GM21381 (cell line): ENCODE results near the gene PLCH1.

Source experiments
- ATAC-seq: cut with Tn5 transposase; IDR thresholded peaks from one replicate; pipeline ENCODE4 v1.9.1; 2021; ENCODE audit warnings: mild to moderate bottlenecking, moderate library complexity; ENCODE audit not compliant: unreplicated experiment

PLCH1 gene

GRCh38 chr3:155356594-155357370 lies 388.1 kb downstream of the PLCH1 start:
- ATAC-seq = no peak

DNA sequence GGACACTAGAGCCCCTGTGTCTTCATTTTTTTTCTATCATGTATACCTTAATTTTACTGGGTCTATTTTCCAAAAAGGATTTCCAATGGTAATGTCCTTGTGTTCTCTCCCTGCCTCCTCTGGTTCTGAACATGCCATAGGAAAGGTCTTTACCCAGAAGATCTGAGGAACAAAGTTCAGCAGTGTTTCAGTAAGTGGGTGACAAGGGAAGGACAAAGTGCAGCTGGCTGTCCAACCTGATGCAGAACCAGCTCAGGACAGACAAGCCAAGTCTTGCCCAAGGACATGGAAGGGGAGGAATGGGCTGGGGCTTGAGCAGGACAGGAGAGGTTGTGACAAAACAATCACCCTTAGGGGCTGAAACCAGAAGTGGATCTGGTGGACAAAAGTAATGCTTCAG lies 390.2 kb downstream of the PLCH1 start:
- no peak for ATAC-seq

DNA sequence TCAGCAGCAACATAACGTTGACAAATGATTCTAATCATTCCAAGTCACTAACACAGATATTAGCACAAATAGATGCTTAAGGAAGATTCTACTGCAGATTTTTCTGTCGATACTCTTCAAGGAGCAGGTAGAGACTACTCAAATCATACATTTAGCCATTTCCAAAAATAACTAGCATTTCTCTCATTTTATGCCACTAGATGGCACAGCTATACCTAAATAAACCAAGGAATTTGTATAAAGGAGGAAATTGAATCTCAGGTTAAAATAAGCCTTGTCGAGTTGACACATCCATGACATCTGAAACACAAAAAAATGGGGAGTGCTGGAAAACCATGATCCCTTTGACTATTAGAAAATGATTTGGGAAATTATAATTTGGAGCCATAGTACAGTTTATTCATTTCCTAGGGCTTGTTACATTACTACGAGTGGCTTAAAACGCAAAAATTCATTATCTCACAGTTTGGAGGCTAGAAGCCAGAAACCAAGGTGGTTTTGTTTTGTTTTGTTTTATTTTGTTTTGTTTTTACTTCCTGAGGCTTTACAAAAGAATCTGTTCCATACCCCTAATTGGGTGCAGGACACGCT lies 391.9 kb downstream of the PLCH1 start:
- ATAC-seq = no peak

DNA sequence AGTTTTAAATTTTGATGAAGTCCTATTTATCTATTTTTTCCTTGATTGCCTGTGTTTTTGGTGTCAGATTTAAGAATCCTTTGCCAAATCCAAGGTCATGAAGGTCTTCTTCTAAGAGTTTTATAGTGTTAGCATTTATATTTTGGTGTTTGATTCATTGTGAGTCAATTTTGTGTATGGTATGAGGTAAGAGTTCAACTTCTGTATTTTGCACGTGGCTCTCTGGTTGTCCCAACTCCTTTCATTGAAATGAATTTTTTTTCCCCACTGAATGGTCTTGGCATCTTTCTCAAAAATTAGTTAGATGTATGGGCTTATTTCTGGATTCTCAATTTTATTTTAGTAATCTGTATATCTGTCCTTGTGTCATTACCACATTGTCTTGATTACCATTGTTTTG lies 394.3 kb downstream of the PLCH1 start:
- ATAC-seq = no peak

DNA sequence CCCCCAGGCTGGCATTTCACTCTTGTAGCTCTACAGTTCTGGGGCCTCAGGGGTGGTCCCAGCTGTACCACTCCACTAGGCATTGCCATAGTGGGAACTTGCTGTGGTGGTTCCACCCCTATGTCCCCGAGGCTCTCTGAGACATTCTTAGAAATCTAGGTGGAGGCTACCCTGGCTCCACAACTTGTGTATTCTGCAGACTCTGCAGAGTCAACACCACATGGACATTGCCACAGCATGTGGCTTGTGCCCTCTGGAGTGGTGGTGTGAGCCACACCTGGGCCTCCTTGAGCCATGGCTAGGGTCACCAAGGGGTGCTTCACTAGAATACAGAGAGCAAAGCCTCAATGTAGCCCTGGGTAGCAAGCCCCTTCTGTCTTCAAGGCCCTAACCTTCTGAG lies 397.0 kb downstream of the PLCH1 start:
- no peak for ATAC-seq

DNA sequence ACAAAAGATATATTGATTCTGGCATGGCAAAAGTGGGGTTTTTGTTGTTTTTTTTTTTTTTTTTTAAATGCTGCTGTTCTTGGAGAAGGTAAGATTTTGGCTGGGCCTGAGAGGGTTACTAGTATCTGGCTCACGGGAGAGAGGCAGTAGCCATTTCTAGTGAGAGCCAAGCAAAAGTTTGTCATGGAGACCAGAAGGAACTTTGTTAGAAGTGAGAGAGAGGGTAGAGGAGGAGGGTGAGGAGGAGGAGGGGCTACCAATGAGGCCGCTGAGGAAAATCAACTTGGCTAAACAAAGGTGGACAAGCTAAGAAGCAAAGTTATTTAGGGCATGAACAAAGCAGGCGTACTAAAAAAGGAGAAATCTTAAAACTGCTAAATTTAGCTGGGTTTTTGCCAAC lies 402.5 kb downstream of the PLCH1 start:
- no peak for ATAC-seq

DNA sequence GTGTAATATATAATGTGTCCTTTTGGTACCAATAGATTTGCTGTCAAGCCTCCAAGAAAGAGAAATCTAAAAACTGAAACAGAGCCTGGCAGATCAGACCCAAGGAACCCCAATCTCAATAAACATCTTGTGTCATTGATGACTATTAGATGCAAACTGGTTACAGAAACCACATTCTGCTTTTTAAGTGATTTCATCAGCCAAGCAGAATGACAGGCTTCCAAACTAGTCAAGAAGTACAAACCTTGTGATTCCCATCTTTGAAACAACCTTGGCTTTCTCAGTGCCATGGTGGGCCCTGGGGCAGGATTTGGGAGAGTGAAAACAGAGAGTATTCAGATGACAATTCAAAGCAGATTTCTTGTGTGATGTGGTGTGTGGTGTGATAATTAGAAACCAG lies 405.8 kb downstream of the PLCH1 start:
- ATAC-seq = no peak

DNA sequence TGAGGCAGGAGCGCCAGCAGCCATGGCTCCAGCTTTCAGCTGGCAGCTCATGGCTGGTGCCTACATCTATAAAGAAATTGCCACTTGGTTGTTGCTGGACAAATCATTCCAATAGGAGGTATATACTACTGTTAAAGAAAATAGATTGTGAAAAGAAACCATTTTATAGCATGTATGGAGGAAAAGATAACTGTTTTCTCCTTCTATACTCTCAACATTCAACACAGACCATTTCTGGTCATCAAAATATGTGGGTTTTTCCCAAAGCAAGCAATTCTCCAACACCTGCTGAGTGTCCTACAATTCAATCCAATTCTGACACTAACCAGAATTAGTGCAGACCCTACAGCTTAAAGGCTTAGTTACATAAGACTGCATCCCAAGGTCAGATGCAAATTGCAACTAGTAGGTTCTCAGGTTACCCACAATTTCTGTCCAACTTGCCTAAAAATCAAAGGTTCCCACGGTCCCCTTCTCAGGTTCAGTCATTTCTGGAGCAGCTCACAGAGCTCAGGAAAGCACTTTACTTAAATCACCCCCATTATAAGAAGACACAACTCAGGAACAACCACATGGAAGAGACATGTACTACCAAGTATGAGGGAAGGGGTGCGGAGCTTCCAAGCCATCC lies 409.0 kb downstream of the PLCH1 start:
- ATAC-seq = peak; percentile 38

- ATAC-seq = peak; percentile 84
Observed at GRCh38 chr3:155334914-155335723, 409.8 kb downstream of the PLCH1 start.

- no peak for ATAC-seq
Observed at GRCh38 chr3:155334215-155334913, 410.5 kb downstream of the PLCH1 start.

GRCh38 chr3:155332716-155333115 lies 412.2 kb downstream of the PLCH1 start:
- ATAC-seq = no peak

GRCh38 chr3:155331078-155331477 lies 413.8 kb downstream of the PLCH1 start:
- no peak for ATAC-seq

DNA sequence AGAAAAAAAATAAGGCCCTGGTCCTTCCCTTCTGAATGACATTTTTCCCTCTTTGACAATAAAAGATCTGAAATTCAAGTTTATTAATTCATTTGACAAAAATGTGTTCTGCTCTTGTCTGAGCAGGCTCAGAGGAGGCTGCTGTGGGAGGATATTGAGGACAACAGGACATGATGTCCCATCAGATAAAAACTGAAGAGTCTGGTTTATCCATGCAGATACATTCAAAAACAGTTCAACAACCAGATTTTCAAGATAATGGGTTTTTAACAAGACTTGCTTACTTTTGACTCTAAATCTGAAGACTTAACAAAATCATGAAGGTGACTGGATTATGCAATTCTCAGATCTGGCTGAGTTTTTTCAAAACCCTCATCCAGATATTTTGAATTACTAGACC lies 414.5 kb downstream of the PLCH1 start:
- no peak for ATAC-seq

GRCh38 chr3:155329513-155330048 lies 415.3 kb downstream of the PLCH1 start:
- no peak for ATAC-seq

- ATAC-seq = no peak
Observed at GRCh38 chr3:155327871-155328270, 417.0 kb downstream of the PLCH1 start.

DNA sequence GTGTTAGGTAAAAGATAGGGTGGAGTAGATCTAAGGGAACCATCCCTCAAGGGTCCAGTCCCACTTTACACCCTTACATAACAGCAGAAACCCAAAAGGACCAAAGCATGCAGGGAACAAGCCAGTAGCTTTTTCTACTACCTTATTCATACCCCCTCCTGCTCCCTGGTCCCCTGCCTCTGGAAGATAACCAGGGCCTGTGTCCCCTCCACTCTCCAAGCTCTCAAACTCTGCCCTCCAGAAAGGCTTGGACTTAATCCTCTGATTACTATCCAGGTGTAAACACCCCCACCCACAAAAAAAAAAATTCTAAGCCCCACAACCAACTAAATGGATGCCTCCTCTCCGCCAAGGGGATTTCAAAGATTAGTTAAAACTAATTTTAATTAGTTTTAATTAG lies 417.4 kb downstream of the PLCH1 start:
- no peak for ATAC-seq

- ATAC-seq = no peak
Observed at GRCh38 chr3:155326901-155327300, 418.0 kb downstream of the PLCH1 start.

GRCh38 chr3:155326244-155326643 lies 418.6 kb downstream of the PLCH1 start:
- ATAC-seq = no peak
